Kasumi-1 (cell line): Measurements from ENCODE around the gene RFPL3.
"Not testable (repeated sequence)": the region's sequence is repeated elsewhere in the genome, so short reads cannot be mapped to it uniquely, and the experiment has no call there.

Experiments
- DNase-seq, 2 experiments: peaks; one replicate each; lab custom pipeline; 2025; lab: John Stamatoyannopoulos, UW

Gene RFPL3

DNA sequence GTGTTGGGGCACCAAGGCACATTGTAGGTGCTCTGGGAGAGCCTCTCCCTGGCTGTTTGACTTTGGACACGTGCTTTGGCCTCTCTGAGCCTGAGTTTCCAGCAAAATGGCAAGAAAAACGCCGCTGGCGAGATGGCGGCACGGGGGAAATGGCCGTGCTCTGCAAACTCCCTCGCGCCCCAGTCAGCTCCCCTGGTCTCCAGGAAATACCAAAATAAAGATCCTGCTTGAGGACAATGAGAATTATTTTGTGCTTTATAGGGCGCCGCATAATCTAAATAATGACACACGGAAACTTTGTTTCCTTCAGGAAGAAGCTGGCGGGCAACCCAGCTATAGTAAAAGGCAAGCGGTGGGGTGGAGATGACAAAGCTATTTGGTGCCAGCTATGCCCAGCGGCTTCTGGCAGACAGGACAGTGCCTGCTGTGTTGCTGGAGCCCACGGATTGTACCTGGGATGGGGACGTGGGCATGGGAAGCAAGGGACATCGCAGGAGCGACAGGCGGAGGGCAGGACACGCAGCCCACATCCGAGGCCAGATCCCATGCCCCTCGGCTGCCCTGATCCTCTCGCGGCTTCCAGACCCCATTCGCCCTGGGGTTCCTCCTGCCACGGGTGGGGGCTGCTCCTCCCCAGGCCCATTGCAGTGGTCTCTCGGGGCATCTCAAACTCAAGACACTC, 26.3 kb upstream of the RFPL3 start:
- DNase-seq, result no peak

DNA sequence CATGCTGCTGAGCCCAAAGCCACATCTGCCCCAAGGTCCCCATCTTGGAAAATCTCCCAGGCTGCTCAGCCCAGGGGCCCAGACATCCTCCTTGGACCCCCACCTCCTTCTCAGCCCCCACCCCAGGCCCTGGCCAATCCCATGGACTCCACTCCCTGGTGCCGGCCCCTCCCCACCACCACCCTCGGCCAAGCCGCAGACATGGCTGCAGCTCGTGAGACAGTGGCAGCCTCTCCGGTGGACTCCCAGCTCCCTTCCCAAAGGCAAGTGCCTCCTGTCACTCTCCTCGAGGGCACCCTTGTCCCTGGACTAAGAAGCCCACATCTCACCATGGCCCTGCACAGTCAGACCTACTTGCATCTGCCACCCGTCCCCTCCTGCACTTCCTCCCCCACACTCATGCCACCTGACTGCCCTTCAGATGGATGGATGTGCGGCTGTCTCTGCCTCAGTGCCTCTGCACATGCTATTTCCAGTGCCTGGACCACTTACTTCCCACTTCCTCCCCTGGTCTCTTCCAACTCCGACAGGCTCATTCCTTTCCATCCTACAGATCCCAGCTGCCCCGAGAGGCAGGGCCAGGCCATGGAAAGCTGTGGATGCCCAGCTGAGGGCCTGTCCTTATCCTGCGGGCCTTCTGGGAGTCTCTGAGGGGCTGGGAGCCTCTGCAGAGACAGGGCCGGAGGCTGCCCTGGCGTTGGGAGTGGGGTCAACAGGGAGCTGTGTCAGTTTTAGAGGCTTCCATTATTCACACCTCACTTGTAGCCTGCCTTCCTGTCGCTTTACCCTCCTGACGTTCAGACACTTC, 25.5 kb upstream of the RFPL3 start:
- DNase-seq, result no peak

DNA sequence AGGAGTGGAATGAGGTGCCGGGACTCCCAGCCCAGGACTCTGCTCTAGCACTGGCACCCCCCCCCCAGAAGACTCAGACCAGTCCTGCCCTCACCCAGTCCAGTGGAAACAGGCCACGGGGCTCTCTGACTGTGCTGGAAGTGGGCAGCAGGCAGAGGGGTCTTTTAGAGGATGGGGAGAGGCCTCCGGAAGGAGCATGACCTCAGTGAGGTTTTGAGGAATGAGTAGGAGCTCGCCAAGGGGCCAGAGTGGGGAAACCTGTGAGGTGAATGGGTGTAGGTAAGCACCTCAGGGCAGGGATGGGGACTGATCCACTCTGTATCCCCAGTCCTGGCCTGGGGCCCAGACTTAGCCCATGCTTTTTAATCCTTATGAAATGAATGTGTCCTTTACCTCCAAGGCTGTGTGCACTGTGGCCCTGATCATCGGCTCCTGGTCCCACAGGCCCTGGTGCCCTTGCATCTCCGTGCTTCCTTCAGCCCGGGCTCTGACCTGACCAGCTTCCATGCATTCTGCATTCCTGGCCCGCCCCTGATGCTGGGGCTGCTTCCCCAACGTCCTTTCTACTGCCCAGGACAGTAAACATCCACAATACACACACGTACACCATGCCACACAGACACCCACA, 24.4 kb upstream of the RFPL3 start:
- DNase-seq, result no peak

DNA sequence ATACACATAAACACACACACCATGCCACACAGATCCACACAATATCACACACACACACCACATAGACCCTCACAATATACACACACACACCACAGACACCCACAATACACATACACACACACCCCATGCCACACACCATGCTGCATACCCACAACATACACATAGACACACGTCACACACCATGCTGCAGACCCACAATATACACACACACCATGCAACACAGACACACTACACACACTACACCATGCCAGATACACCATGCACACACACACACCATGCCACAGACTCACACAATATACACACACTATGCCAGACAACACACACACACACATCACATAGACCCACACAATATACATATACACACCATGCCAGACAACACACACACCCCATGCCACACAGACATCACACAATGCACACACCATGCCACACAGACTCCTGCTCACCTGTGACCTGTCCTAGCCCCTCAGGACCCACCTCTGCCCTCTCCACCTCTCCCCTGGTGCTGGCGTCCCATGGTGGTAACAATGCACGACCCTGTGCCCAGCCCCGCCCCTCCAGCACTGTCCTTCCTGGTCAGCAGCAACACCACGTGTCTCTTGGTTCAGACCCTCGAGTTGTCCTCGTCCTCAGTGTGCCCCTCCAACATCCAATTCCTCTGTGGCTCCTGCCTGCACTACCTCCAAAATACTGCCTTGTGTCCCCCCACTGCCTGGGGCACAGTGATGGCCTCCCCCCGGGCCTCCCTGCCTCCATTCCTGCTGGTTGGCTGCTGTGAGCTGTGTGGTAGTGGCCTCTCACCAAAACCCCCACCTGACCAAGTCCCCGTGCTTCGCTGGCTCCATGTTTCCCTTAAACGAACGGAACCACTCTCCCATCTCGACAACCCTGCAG, 23.7 kb upstream of the RFPL3 start:
- no peak for DNase-seq

DNA sequence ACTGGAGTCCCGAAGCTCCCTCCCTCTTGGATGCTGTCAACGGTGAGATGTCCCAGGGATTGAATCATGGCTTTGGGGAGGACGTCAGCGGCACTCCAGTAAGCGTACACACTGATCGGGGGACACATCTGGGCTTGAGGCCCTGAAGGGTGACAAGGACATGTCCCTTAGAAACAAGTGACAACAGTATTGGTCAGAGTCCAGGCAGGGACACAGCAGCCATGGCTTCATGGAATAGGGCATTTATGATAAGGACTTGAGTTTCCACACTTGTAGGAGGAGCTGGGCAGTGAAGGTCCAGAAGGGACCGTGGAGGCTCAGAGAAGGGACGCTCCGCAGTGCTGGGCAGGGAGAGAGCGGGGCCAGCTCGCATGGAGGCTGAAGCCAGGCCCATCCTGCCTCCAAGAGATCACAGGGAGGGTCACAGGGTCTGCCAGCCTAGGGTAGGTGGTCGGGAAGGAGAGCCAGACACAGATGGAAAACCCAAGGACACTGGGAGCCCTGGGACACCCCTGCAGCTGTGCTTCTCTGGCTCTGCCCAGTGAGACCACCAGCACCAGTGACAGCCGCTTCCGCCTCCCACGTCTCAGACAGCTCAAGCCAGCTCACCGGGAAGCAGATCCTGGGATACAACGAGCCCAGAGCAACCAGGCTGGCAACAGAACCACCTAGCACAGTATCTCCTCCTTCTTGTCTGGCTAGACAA, 22.9 kb upstream of the RFPL3 start:
- DNase-seq, result no peak

DNA sequence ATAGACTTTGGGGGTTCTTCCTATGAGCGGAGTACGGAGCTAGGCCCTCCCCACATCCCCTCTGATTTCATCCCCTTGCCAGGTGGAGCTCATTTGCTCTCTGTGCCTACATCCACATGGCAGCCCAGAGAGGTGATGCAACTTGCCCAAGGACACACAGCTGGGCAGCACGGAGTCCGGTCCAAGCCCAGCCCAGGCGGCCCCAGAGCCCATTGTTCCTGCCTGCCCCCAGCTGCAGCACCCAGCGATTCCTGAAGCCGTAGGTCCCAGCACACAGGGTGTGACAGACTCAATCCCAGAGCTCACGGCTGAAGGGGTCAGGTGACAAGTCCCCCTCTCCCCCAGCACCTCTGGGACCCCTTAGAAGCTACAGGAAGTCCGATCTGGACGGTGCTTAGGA, 22.2 kb upstream of the RFPL3 start:
- DNase-seq, result no peak

DNA sequence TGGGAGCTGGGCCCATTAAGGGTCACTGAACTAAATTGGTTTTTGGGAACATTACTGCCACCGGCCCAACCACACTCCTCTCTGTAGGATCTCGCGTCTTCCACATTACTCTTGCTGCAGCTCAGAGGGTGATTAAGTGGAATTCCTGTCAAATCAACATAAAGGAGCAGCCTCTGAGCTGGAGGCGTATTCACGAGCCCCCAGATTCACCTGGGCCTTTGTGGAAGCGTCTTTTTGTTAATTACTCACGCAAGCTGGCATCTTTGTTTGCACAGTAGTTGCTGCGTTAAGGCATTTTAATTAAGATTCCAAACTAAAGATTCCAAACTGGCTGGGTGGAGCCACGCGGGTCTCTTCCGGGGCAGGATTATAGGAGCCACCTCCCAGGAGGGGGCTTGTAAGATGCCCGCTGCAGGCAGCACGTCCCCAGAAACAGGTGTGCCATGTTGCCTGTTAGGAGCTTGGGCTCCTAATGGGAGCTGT, 21.5 kb upstream of the RFPL3 start:
- DNase-seq, result no peak

DNA sequence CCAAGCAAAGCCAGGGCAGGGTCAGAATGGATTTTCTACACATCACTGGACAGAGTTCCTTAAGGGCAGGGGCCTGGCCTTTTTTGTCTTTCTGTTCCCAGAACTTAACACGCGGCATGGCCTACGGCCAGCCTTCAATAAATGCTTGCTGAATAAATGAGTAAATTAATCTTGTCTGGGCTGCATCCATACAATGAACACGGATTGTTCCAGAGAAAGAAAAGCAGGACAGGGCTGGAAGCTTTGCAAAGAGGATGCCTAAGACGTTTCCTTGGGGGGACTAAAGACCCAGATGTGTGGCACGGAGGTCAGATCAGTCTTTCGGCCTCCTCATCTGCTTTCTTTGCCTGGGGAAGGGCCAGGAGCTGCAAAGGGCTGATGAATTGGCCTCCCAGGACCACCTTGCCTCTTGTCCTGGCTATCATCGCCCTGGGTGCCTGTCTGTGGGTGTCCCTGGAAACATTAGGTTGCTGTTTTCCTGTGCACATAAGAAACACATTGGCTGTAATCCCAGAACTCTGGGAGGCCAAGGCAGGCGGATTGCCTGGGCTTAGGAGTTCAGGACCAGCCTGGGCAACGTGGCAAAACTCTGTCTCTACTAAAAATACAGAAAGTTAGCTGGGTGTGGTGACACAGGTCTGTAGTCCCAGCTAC, 20.8 kb upstream of the RFPL3 start:
- DNase-seq, result no peak

DNA sequence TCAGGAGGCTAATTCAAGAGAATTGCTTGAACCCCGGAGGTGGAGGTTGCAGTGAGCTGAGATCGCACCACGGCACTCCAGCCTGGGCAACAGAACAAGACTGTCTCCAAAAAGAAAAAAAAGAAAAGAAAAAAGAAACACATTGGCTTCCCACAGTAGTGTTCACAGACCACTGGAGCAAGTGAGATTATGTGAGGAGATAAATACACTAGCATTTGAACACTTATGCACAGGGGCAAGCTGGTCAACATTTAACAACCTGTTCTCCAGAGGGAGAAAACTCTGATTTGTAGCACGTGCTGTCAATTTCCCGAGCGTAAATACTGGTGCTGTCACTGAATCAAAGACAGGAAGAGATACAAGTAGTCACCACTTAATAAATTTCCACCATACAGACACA, 20.2 kb upstream of the RFPL3 start:
- not testable (repeated sequence) for DNase-seq

DNA sequence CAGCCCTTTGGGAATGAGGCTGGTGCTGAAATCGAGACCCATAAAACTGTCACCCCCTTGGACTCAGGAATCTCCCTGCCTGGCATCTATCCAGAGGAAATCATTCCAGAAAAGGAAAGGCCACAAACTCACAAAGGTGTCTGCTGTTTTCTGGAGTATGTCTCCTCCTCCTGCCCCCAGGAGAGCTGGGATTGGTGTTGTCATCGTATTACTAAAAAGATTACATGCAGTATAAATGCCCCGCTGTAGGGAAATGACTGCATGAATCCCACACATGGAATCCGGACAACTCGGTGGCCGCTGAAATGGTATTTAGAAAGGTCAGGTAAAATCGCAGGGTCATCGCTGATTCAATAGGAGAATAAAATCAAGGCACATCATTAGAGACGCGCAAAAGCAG, 18.9 kb upstream of the RFPL3 start:
- DNase-seq, result no peak

DNA sequence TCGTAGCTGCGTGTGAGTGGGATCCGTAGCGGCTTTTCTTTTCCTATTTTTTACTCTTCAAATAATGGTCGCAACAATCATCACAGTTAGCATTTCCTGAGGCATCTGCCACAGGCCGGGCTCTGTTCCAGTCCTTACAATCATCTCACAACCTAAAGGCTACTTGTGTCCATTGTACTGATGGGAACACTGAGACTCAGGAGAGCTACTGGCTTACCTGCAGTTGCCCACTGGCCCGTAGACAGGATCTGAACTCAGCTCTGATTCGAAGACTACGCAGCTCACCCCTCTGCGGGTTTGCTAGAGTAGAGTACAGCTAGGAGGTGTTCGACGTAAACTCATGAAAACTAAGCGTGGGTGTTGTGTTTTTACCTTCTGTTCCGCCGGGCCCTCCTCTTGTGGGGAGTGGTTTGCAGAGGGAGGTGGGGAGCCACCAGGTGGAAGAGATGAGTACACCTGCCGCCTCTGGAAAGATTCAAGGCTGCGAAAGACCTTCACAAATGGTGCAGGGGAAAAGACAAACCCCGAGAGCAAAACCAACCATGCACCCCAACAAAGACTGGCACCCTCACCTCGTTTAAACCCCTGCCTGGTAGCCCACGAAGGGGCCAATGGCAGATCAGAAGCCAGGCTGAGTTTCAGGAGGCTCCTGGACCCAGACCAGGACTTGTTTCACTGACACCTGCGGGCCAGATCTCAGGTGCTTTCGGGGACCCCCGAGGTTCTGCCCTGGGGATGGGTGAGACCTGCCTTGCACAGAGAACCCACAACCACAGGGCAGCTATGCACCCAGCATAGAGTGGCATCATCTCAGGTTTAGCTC, 18.3 kb upstream of the RFPL3 start:
- no peak for DNase-seq

DNA sequence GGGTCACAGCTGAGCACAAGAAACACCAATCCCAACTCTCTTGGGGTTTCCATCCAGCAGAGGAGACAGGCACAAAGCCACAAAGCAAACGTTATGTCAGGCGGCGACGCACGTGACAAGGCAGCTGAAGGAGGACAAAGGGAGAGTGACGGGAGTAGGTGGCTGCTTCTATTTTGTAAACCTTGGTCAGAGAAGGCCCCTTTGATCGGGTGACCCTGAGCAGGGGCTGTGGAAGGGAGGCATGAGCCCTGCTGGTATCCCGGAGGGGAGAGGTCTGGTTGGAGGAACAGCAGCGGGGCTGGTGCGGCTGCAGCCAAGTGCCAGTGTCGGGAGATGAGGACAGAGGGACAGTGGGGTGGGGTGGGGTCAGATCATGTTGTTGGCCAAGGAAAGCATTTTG, 17.3 kb upstream of the RFPL3 start:
- no peak for DNase-seq

DNA sequence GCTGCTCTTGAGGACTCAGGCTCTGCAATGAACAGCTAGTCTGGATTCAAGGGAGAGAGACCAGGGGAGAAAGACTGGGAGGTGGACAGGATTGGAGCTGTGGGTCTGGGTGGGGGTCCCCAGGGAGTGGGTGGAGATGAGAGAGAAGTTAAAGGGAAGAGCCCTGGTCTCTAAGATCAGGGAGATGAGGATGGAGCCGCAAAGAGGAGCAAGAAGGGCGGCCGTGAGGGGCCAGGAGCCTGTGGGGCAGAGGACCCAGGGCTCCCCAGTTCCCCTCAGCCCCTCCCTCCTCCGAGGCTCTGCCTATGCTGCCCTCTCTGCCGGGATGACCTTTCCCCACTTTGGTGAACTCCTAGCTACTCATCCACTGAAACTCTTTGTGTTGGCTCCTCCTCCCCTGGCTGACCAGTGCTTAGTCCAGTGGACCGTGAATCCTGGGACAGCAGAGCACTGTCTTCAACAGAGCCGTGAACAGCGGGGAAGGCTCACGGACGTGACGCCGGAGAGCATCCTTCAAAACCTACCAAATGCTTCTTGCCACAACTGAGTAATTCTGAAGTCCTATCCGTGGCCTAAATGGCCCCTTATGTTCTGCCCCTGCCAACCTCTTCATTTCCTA, 16.4 kb upstream of the RFPL3 start:
- no peak for DNase-seq

DNA sequence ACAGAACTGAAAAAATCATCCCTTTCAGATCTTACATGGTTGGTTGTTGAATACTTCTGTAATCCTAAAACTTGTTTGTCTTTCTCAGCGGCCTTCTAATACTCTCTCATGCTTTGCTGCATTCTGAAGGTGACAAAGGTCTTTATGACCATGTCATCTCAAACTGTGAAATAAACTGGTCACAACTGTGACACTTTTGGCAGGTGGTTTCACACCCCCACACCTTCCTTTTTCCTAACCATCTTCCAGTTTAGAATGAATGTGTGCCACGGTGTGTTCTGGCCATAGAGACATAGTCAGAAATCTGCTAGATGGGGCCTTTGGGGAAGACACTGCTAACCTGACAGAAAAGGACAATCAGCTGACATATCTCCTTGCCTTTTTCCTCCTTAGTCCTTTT, 14.7 kb upstream of the RFPL3 start:
- DNase-seq, result no peak

DNA sequence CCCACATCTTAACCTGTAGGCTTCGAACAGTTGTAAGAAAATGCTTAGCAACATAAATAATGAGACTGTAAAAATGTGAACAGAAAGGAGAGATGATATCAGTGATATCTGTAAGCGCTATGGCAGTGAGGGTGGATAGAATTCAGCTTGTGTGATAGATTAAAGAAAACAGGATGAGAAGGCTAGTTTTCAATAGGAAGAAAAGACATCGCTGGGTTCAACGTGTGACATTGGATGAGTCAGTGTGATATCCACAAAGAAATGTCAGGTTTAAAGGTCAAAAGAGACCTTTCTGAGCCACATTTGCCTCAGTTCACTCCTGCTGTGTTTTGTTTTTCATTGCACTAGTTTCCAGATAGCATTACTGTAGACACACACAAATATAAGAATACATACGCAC, 13.7 kb upstream of the RFPL3 start:
- no peak for DNase-seq

DNA sequence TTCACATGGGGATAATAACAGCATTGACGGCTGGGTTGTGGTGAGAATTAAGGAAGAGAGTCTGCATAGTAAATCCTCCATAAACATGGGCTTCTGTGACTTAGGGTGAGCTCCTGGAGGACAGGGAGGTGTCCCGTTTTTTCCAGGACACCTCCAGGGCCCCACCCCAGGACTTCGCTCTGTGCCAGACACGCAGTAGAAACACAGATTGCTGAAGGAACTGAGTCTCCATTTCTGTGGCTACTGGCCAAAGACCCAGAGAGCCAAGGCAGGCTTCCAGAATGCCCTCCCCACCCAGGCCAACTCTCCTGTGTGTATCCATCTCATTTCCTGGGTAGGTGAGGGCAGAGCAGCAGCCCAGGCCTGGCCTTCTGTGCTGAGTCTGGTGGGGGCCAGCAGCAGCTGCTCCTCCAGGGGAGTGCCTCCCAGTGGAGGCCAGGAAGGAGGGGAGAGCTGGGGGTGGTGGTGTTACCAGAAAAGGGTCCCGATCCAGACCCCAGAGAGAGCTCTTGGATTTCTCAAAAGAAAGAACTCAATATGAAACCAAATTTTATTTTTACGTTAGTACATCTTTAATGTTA, 9.5 kb upstream of the RFPL3 start:
- DNase-seq, result no peak

DNA sequence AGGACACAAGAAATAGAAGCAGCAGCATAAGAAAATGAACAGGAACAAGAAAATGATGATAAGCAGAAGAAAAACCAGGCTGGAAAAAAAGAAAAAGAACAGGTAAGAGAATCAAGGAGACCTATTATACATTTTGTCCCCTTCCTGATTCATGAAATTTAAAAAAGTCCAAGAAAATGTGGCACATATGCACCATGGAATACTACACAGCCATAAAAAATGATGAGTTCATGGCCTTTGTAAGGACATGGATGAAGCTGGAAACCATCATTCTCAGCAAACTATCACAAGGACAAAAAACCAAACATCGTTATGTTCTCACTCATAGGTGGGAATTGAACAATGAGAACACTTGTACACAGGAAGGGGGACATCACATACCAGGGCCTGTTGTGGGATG, 5.8 kb upstream of the RFPL3 start:
- DNase-seq, result not testable (repeated sequence)

DNA sequence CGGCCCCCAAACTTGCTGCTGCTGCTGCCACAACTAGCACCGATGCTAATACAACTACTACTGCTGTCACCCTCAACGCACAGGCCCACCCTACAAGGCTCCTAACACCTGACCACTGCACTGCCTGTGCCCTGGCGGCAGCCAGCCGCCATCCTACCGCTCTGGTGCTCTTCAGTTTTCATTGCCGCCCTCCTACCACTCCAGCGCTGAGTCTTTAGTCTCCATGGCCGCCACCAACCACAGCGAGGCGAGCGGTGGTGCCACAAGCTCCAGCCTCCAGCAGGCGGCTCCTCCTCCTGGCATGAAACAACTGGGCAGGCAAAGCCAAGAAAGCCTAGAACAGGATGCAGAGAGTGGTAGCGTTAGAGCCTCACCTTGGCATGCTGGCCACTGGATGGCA, 5.0 kb upstream of the RFPL3 start:
- no peak for DNase-seq

DNA sequence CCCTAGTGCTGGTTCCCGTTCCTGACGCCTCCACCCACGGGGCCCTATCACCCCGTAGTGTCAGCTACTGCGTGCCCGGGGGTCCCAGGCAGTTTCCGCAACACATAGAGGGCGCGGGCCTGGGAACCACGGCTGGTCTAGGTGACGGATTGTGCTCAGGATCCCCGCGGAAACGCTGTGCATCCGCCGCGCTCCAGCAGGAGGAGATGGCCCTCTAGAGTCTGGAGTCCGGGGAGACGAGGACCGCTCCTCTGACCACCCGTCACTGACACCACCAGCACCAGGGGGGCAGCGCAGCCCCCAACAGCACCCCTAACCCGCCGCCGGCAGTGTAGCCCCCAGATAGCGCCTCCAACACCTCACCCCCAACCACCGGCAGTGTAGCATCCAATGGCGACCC, 4.4 kb upstream of the RFPL3 start:
- DNase-seq, result no peak
